IMR-90 (cell line): ENCODE data around the gene VPS37C. TPM values are rescaled to one million over a fixed set of nuclear protein-coding genes. Genes with fewer than 3 reads are reported as not detected.

Experiments used
- polyA plus RNA-seq, 3 experiments: library from polyadenylated mRNA; depleted of rRNA; stranded (reverse); fragments of >200 nt; gene quantifications; 2 replicates each; pipeline ENCODE4 v1.2.3, GENCODE V29; 2012; ENCODE audit warnings: low replicate concordance in 1 of 3
- total RNA-seq: library from RNA; depleted of rRNA; stranded (reverse); fragments of >200 nt; gene quantifications from 2 replicates; pipeline ENCODE4 v1.2.3, GENCODE V29; 2012; rRNA removed

The VPS37C gene
- total and polyA plus RNA-seq, 2 of the 4 experiments (the other 2 are of a cell fraction) = 3.2 to 13.2 TPM

Other genes starting within 250 kb of the VPS37C start
- gene TMEM109, start 247.3 kb downstream of the VPS37C start, total RNA-seq = 15.1 and 17.2 TPM in 2 replicates
- 69.7 and 73.6 TPM in 2 replicates for gene TMEM109, start 247.3 kb downstream of the VPS37C start, polyA plus RNA-seq (2012; rRNA removed)
- 7.7 and 8.3 TPM in 2 replicates for gene TMEM132A, start 237.0 kb downstream of the VPS37C start, total RNA-seq
- gene TMEM132A, start 237.0 kb downstream of the VPS37C start, polyA plus RNA-seq (2012; rRNA removed) = 64.2 and 74.8 TPM in 2 replicates
- 1.9 and 3.2 TPM in 2 replicates for gene SLC15A3, start 209.2 kb downstream of the VPS37C start, total RNA-seq
- 4.4 and 5.2 TPM in 2 replicates for gene SLC15A3, start 209.2 kb downstream of the VPS37C start, polyA plus RNA-seq (2012; rRNA removed)
- not detected in 2 replicates for gene CD6, start 189.7 kb downstream of the VPS37C start, total RNA-seq
- not detected in 2 replicates for gene CD6, start 189.7 kb downstream of the VPS37C start, polyA plus RNA-seq (2012; rRNA removed)
- not detected in 2 replicates for gene CD5, start 58.9 kb downstream of the VPS37C start, total RNA-seq
- not detected in 2 replicates for gene CD5, start 58.9 kb downstream of the VPS37C start, polyA plus RNA-seq (2012; rRNA removed)
- 0.18 TPM in 1 of 2 replicates, not detected in the other for gene PGA3, start 42.1 kb upstream of the VPS37C start, total RNA-seq
- gene PGA3, start 42.1 kb upstream of the VPS37C start, polyA plus RNA-seq (2012; rRNA removed) = not detected in 2 replicates
- gene PGA4, start 60.9 kb upstream of the VPS37C start, total RNA-seq = not detected in 2 replicates
- gene PGA4, start 60.9 kb upstream of the VPS37C start, polyA plus RNA-seq (2012; rRNA removed) = not detected in 2 replicates
- not detected in 2 replicates for gene PGA5, start 79.7 kb upstream of the VPS37C start, total RNA-seq
- 0.17 TPM in 1 of 2 replicates, not detected in the other for gene PGA5, start 79.7 kb upstream of the VPS37C start, polyA plus RNA-seq (2012; rRNA removed)
- gene VWCE, start 133.9 kb upstream of the VPS37C start, total RNA-seq = under 0.01 and 0.28 TPM in 2 replicates
- gene VWCE, start 133.9 kb upstream of the VPS37C start, polyA plus RNA-seq (2012; rRNA removed) = 1.1 and 1.7 TPM in 2 replicates
- 372 and 412 TPM in 2 replicates for gene DDB1, start 171.7 kb upstream of the VPS37C start, total RNA-seq
- gene DDB1, start 171.7 kb upstream of the VPS37C start, polyA plus RNA-seq (2012; rRNA removed) = 208 and 221 TPM in 2 replicates
- gene TKFC, start 171.8 kb upstream of the VPS37C start, total RNA-seq = 8.9 and 10.4 TPM in 2 replicates
- 30.8 and 33.3 TPM in 2 replicates for gene TKFC, start 171.8 kb upstream of the VPS37C start, polyA plus RNA-seq (2012; rRNA removed)
- gene CYB561A3, start 200.5 kb upstream of the VPS37C start, total RNA-seq = 13.6 and 15.3 TPM in 2 replicates
- 36.5 and 39.2 TPM in 2 replicates for gene CYB561A3, start 200.5 kb upstream of the VPS37C start, polyA plus RNA-seq (2012; rRNA removed)
- 16.7 and 16.8 TPM in 2 replicates for gene TMEM138, start 200.9 kb upstream of the VPS37C start, total RNA-seq
- gene TMEM138, start 200.9 kb upstream of the VPS37C start, polyA plus RNA-seq (2012; rRNA removed) = 53.2 and 55.9 TPM in 2 replicates
- 10.0 TPM in 2 replicates for gene TMEM216, start 231.2 kb upstream of the VPS37C start, total RNA-seq
- gene TMEM216, start 231.2 kb upstream of the VPS37C start, polyA plus RNA-seq (2012; rRNA removed) = 16.5 and 17.2 TPM in 2 replicates